ENCODE data around the gene LTBR. TPM values are rescaled to one million over a fixed set of nuclear protein-coding genes. Genes with fewer than 3 reads are reported as not detected.

LTBR gene
- total RNA-seq (60.6 and 78.4 TPM in 2 replicates), polyA plus RNA-seq (45.8 and 55.7 TPM in 2 replicates), polyA minus RNA-seq (ENCODE audit: low replicate concordance) (78.7 and 105 TPM in 2 replicates)
- 81.9 and 99.1 TPM in 2 replicates for polyA plus RNA-seq (2012)

DNA sequence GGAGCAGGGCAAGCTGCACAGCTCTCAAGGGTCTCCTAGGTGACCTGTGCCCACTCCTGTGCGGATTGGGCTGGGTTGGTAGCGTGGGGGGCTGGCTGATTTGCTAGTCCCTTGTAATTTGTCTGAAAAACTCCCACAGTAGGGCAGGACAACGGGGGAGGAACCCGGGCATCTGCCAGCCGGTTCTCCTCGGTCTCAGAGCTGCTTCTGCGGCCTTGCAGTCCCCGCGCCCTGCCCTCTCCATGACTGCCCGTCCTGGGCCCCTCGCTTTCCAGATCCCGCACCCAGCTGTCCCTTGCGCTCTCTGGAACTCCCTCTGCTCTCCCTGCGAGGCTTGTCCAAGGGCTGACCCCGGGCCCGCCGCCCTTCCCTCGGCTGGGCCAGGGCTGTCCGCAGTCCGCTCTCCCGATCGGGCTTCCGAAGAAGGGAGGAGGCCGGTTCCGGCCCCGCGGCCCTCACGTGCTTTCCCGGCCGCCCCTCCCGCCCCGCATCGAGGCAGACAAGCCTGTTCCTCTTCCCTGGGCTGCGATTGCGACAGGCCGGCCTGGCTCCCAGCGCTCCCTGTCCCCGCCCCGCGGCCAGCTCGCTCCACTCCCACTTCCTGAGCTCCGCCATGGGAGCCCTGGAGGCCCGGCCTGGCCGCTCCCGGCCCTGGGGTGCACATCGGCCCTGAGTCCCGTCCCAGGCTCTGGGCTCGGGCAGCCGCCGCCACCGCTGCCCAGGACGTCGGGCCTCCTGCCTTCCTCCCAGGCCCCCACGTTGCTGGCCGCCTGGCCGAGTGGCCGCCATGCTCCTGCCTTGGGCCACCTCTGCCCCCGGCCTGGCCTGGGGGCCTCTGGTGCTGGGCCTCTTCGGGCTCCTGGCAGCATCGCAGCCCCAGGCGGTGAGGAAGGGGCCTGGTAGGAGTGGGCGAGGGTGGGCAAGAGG, at the start of gene LTBR:
TSS of gene LTBR (plus strand) at position 591 of the 927 bp plus-strand sequence. CDS start at position 788, 197 bp downstream.
- H3K27ac ChIP-seq (ENCODE audit: insufficient read depth, low read length) = peak within 1 kb of the TSS; percentile 93
- peak within 1 kb of the TSS; percentile 94 for H3K9ac ChIP-seq (ENCODE audit: insufficient read depth, low read length)
- TF ChIP-seq EZH2 (IDR thresholded peaks at IDR 0.05; ENCODE audit: low read length, missing control alignments) = no peak
- H3K79me2 ChIP-seq (ENCODE audit: control insufficient read depth, insufficient read depth, low read length) = peaks cover 19% of the 10 kb centered on the region
- no peaks in the 10 kb centered on the region for H3K27me3 ChIP-seq (ENCODE audit: control insufficient read depth, insufficient read depth, low read length)
- peak within 1 kb of the TSS; percentile 60 for H2AFZ ChIP-seq (ENCODE audit: low read length)
- no peaks in the 10 kb centered on the region for H3K9me3 ChIP-seq (ENCODE audit: control insufficient read depth, insufficient read depth, low read depth, low read length)
- peak within 1 kb of the TSS; percentile 81 to 92 (median 82) for H3K4me3 ChIP-seq (replicated peaks in 1 of 4; ENCODE audit: control extremely low read depth in 1 of 4, insufficient read depth in 1 of 4, low read depth in 3 of 4, low read length in 4 of 4)
- peaks cover 15% of the 10 kb centered on the region for H3K36me3 ChIP-seq (ENCODE audit: control insufficient read depth, insufficient read depth, low read length)
- no peaks in the 10 kb centered on the region for H4K20me1 ChIP-seq (ENCODE audit: control insufficient read depth, extremely low read depth, insufficient read depth, low read length)
- peak; percentile 82 to 95 for DNase-seq (ENCODE audit: low read depth in 2 of 2)
- peak within 1 kb of the TSS; percentile 94 for H3K4me2 ChIP-seq (ENCODE audit: extremely low read depth, insufficient read depth, low read length)
- peaks cover 19% of the 10 kb centered on the region for H3K4me1 ChIP-seq (ENCODE audit: control insufficient read depth, extremely low read depth, insufficient read depth, low read length)

GRCh38 chr12:6334359-6334758, 49.6 kb upstream of the LTBR start:
- no peak overlapping the region for H3K9ac ChIP-seq (ENCODE audit: insufficient read depth, low read length)
- H3K79me2 ChIP-seq (ENCODE audit: control insufficient read depth, insufficient read depth, low read length) = peaks cover 79% of the 10 kb centered on the region
- H3K27ac ChIP-seq (ENCODE audit: insufficient read depth, low read length) = peak overlapping the region; percentile 99
- H3K4me2 ChIP-seq (ENCODE audit: extremely low read depth, insufficient read depth, low read length) = peak overlapping the region; percentile 91
- DNase-seq (ENCODE audit: low read depth in 2 of 2) = no peak
- H3K4me1 ChIP-seq (ENCODE audit: control insufficient read depth, extremely low read depth, insufficient read depth, low read length) = peaks cover 49% of the 10 kb centered on the region
- H3K4me3 ChIP-seq (replicated peaks in 1 of 4; ENCODE audit: control extremely low read depth in 1 of 4, insufficient read depth in 1 of 4, low read depth in 3 of 4, low read length in 4 of 4) = peak overlapping the region in 1 of 4 experiments; percentile 59
- peaks cover 2% of the 10 kb centered on the region for H4K20me1 ChIP-seq (ENCODE audit: control insufficient read depth, extremely low read depth, insufficient read depth, low read length)
- TF ChIP-seq EZH2 (IDR thresholded peaks at IDR 0.05; ENCODE audit: low read length, missing control alignments) (no peak), CTCF (conservative IDR thresholded peaks at IDR 0.05 in 1 of 2, IDR thresholded peaks at IDR 0.05 in 1 of 2; ENCODE audit: low read depth in 1 of 2, low read length in 2 of 2) (no peak)
- H3K27me3 ChIP-seq (ENCODE audit: control insufficient read depth, insufficient read depth, low read length) = no peaks in the 10 kb centered on the region
- no peaks in the 10 kb centered on the region for H3K9me3 ChIP-seq (ENCODE audit: control insufficient read depth, insufficient read depth, low read depth, low read length)
- H2AFZ ChIP-seq (ENCODE audit: low read length) = no peak overlapping the region
- H3K36me3 ChIP-seq (ENCODE audit: control insufficient read depth, insufficient read depth, low read length) = peaks cover 39% of the 10 kb centered on the region

DNA sequence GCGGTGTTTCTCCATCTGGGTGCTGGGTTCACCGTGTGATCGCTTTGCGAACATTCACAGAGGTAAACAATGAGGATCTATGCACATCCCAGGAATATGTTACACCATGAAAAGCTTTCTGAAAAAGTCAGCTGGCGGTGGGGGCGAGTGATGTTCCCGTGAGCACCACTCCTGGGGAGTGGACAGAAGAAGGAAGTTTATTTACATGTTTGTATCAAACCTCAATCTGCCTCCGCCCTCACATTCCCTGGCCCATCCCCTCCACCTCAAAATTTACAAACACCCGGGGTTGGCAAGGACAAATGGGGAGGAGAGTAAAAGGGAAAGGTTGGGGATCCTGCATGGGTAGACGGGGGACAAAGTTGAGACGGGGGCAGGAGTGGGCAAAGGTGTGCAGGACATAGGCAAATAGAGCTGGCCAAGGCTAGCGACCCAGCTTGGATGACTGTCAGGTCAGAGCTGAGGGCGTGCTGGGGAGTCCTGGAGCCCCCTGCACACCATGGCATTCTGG, 49.0 kb upstream of the LTBR start:
- Histone ChIP-seq H3K36me3 (ENCODE audit: control insufficient read depth, insufficient read depth, low read length) (peaks cover 33% of the 10 kb centered on the region), H3K4me1 (ENCODE audit: control insufficient read depth, extremely low read depth, insufficient read depth, low read length) (peaks cover 51% of the 10 kb centered on the region), H3K9me3 (ENCODE audit: control insufficient read depth, insufficient read depth, low read depth, low read length) (no peaks in the 10 kb centered on the region), H3K79me2 (ENCODE audit: control insufficient read depth, insufficient read depth, low read length) (peaks cover 82% of the 10 kb centered on the region), H2AFZ (ENCODE audit: low read length) (no peak overlapping the region), H4K20me1 (ENCODE audit: control insufficient read depth, extremely low read depth, insufficient read depth, low read length) (peaks cover 2% of the 10 kb centered on the region), H3K4me3 (replicated peaks in 1 of 4; ENCODE audit: control extremely low read depth in 1 of 4, insufficient read depth in 1 of 4, low read depth in 3 of 4, low read length in 4 of 4) (peak overlapping the region; percentile 12 to 59 (median 40)), H3K27me3 (ENCODE audit: control insufficient read depth, insufficient read depth, low read length) (no peaks in the 10 kb centered on the region), H3K27ac (ENCODE audit: insufficient read depth, low read length) (peak overlapping the region; percentile 99), H3K4me2 (ENCODE audit: extremely low read depth, insufficient read depth, low read length) (peak overlapping the region; percentile 91), H3K9ac (ENCODE audit: insufficient read depth, low read length) (peak overlapping the region; percentile 80)
- TF ChIP-seq CTCF (conservative IDR thresholded peaks at IDR 0.05 in 1 of 2, IDR thresholded peaks at IDR 0.05 in 1 of 2; ENCODE audit: low read depth in 1 of 2, low read length in 2 of 2) (no peak), EZH2 (IDR thresholded peaks at IDR 0.05; ENCODE audit: low read length, missing control alignments) (no peak)
- no peak for DNase-seq (ENCODE audit: low read depth in 2 of 2)

Measured in fibroblast of lung (primary cell).